PC-3 (cell line): ENCODE results near the gene ENTPD2. TPM values are rescaled to one million over a fixed set of nuclear protein-coding genes. Genes with fewer than 3 reads are reported as not detected.

Experiments
- ATAC-seq: fragments of 200-7000 bp; cut with Tn5 transposase; 2 replicates; pipeline ENCODE4 v1.9.1; 2020; ENCODE audit warnings: mild to moderate bottlenecking, moderate library complexity
- BruUV-seq: library from RNA; stranded (reverse); fragments of 400-500 nt; replicated peaks from 2 replicates; lab custom pipeline; 2021; lab: Mats Ljungman, UMichigan
- CTCF ChIA-PET: fragments of 300-600 bp; sonication (Branson Sonifier 250); formaldehyde crosslinking; loops from one replicate; lab custom pipeline; 2022; ENCODE audit warnings: antibody characterized with exemption; lab: Charles Lee
- POLR2A ChIA-PET: fragments of 300-600 bp; sonication (Branson Sonifier 250); formaldehyde crosslinking; loops from one replicate; lab custom pipeline; 2022; ENCODE audit warnings: antibody characterized with exemption; ENCODE audit not compliant: unreplicated experiment; lab: Charles Lee
- DNase-seq: peaks from one replicate; pipeline ENCODE4 v3.0.0-alpha.2; 2015
- H2AFZ ChIP-seq: fragments of 300-600 bp; sonication (generic); 2 replicates; pipeline ENCODE4 v1.6.0; 2016; ENCODE audit warnings: antibody characterized with exemption, low read length
- H3F3A ChIP-seq: fragments of 300-600 bp; sonication (generic); one replicate; pipeline ENCODE4 v1.6.0; 2017; ENCODE audit warnings: antibody characterized with exemption, low read length, control low read depth, mild to moderate bottlenecking; ENCODE audit not compliant: unreplicated experiment
- H3K27ac ChIP-seq: fragments of 300-600 bp; sonication (generic); 2 replicates; pipeline ENCODE4 v1.5.1; 2016; ENCODE audit warnings: mild to moderate bottlenecking, low read length
- H3K27me3 ChIP-seq: fragments of 300-600 bp; sonication (generic); 2 replicates; pipeline ENCODE4 v1.6.1; 2016; ENCODE audit warnings: low read length, mixed read lengths
- H3K36me3 ChIP-seq: fragments of 300-600 bp; sonication (generic); 2 replicates; pipeline ENCODE4 v1.6.1; 2016; ENCODE audit warnings: low read depth, mixed run types, low read length, mixed read lengths
- H3K4me1 ChIP-seq: fragments of 300-600 bp; sonication (generic); 2 replicates; pipeline ENCODE4 v1.5.1; 2016; ENCODE audit warnings: low read length; ENCODE audit not compliant: insufficient read depth
- H3K4me2 ChIP-seq: fragments of 300-600 bp; sonication (generic); 2 replicates; pipeline ENCODE4 v1.6.0; 2016; ENCODE audit warnings: low read length
- H3K4me3 ChIP-seq: fragments of 300-600 bp; sonication (generic); 2 replicates; pipeline ENCODE4 v1.5.1; 2016; ENCODE audit warnings: mild to moderate bottlenecking, low read length, mixed read lengths
- H3K79me2 ChIP-seq: fragments of 300-600 bp; sonication (generic); 2 replicates; pipeline ENCODE4 v1.6.1; 2017; ENCODE audit warnings: low read length, mixed read lengths
- H3K9ac ChIP-seq: fragments of 300-600 bp; sonication (generic); 2 replicates; pipeline ENCODE4 v1.6.0; 2016; ENCODE audit warnings: mild to moderate bottlenecking, low read length
- H3K9me2 ChIP-seq: fragments of 300-600 bp; sonication (generic); replicated peaks from 2 replicates; pipeline ENCODE4 v1.6.1; 2016; ENCODE audit warnings: mixed run types, low read length, mixed read lengths
- H3K9me3 ChIP-seq: fragments of 300-600 bp; sonication (generic); 2 replicates; pipeline ENCODE4 v1.6.1; 2016; ENCODE audit warnings: low read length, mixed read lengths
- H4K20me1 ChIP-seq: fragments of 300-600 bp; sonication (generic); 2 replicates; pipeline ENCODE4 v1.6.1; 2016; ENCODE audit warnings: low read length, mixed read lengths
- CTCF ChIP-seq: fragments of 300-600 bp; sonication (generic); conservative IDR thresholded peaks from 2 replicates; pipeline ENCODE4 v1.5.1; 2017; ENCODE audit warnings: antibody characterized with exemption, low read depth, mild to moderate bottlenecking, low read length
- EZH2 ChIP-seq: fragments of 300-600 bp; sonication (generic); IDR thresholded peaks from one replicate; pipeline ENCODE4 v1.6.1; 2017; ENCODE audit warnings: antibody characterized with exemption, mild to moderate bottlenecking, low read length; ENCODE audit not compliant: unreplicated experiment
- EZH2phosphoT487 ChIP-seq: fragments of 300-600 bp; sonication (generic); IDR thresholded peaks from 2 replicates; pipeline ENCODE4 v1.6.1; 2018; ENCODE audit warnings: mild to moderate bottlenecking, antibody characterized with exemption, low read length, borderline replicate concordance
- intact Hi-C: fragments of 100-400 bp; cut with micrococcal nuclease; formaldehyde crosslinking; loops from 2 replicates; pipeline ENCODE4 v1.9.0; 2023
- total RNA-seq: library from RNA; depleted of rRNA; stranded (reverse); fragments of >200 nt; gene quantifications from 2 replicates; pipeline ENCODE4 v1.2.3, GENCODE V29; 2014

Gene ENTPD2
- total RNA-seq, 1 experiment from 2014 or later = 1.3 TPM

- no peaks in the 10 kb centered on the region for H3K9me3 ChIP-seq
- H3K79me2 ChIP-seq = no peaks in the 10 kb centered on the region
- no peak overlapping the region for H3K4me2 ChIP-seq
- BruUV-seq = no TSS peak
- H3K27ac ChIP-seq = no peak overlapping the region
- H3K36me3 ChIP-seq = no peaks in the 10 kb centered on the region
- H3K9ac ChIP-seq = no peak overlapping the region
- intact Hi-C loops = no loop called here
- no peaks in the 10 kb centered on the region for H3F3A ChIP-seq
- no peak overlapping the region for H3K4me3 ChIP-seq
- no peaks in the 10 kb centered on the region for H3K27me3 ChIP-seq
- ATAC-seq = no peak
- POLR2A ChIA-PET = no interaction called here
- no peak overlapping the region for H2AFZ ChIP-seq
- CTCF ChIA-PET = no interaction called here
- no peaks in the 10 kb centered on the region for H3K9me2 ChIP-seq
- H4K20me1 ChIP-seq = no peaks in the 10 kb centered on the region
- peaks cover 15% of the 10 kb centered on the region for H3K4me1 ChIP-seq
- TF ChIP-seq CTCF = no peak
- no peak for TF ChIP-seq EZH2
- TF ChIP-seq EZH2phosphoT487 = no peak
- no peak for DNase-seq
These were observed 21.0 kb downstream of the ENTPD2 start for GRCh38 chr9:137032858-137033257.

- Histone ChIP-seq H3K4me3 (no peak within 1 kb of the TSS), H2AFZ (no peak within 1 kb of the TSS), H3F3A (no peaks in the 10 kb centered on the region), H4K20me1 (no peaks in the 10 kb centered on the region), H3K9ac (no peak within 1 kb of the TSS), H3K79me2 (peaks cover 3% of the 10 kb centered on the region; the same call in 1 of the 2 replicates), H3K4me1 (peaks cover 19% of the 10 kb centered on the region), H3K27me3 (no peaks in the 10 kb centered on the region), H3K36me3 (no peaks in the 10 kb centered on the region), H3K9me3 (no peaks in the 10 kb centered on the region), H3K4me2 (no peak within 1 kb of the TSS), H3K9me2 (no peaks in the 10 kb centered on the region), H3K27ac (no peak within 1 kb of the TSS)
- POLR2A ChIA-PET = no interaction called here
- ATAC-seq (no peak), DNase-seq (no peak)
- CTCF ChIA-PET = no interaction called here
- intact Hi-C loops = no loop called here
- no TSS peak for BruUV-seq
- TF ChIP-seq EZH2phosphoT487 = no peak
- no peak for TF ChIP-seq EZH2
- no peak for TF ChIP-seq CTCF
These were observed 21.8 kb downstream of the ENTPD2 start, which contains the start of gene FUT7 for GRCh38 chr9:137031904-137032640. Gene FUT7, minus strand, starts transcription at chr9:137032088. Its CDS starts 97 bp downstream, at chr9:137031991.
